K562 (cell line): ENCODE results near the gene SH3D21.

Experiments
- ARID3A ChIP-seq: IDR thresholded peaks from 2 replicates; pipeline ENCODE4 v1.6.1; 2012; ENCODE audit warnings: low read depth, low read length, improper control_type of control experiment, borderline replicate concordance
- BCLAF1 ChIP-seq, 2 experiments: fragments of 450-650 bp in 1 of 2; IDR thresholded peaks; 2 replicates each; pipeline ENCODE4 v1.6.1; 2011 to 2017; ENCODE audit warnings: low read depth in 2 of 2, antibody characterized with exemption in 1 of 2, borderline replicate concordance in 1 of 2, low read length in 1 of 2, mild to moderate bottlenecking in 1 of 2, mixed read lengths in 1 of 2; ENCODE audit not compliant: control insufficient read depth in 1 of 2
- DLX4 ChIP-seq: fragments of 250-450 bp; sonication (Bioruptor Pico); IDR thresholded peaks from 2 replicates; pipeline ENCODE4 v1.6.1; 2021; ENCODE audit warnings: mild to moderate bottlenecking
- POLR2A ChIP-seq: fragments of 450-650 bp; conservative IDR thresholded peaks from 2 replicates; pipeline ENCODE4 v1.6.1; 2016
- ZBTB8A ChIP-seq: fragments of 450-650 bp; IDR thresholded peaks from 2 replicates; pipeline ENCODE4 v1.6.1; 2018; ENCODE audit warnings: mild to moderate bottlenecking, moderate library complexity; ENCODE audit not compliant: partially characterized antibody

- no peak for TF ChIP-seq DLX4 (CRISPR knock-in tag)
- no peak for TF ChIP-seq ZBTB8A
- no peak for TF ChIP-seq POLR2A
- TF ChIP-seq ARID3A, result no peak
- TF ChIP-seq BCLAF1 (IDR thresholded peaks at IDR 0.05; ENCODE audit: borderline replicate concordance in 1 of 2, control insufficient read depth in 1 of 2, low read depth in 2 of 2, low read length in 1 of 2), result no peak
Measured at GRCh38 chr1:36358514-36359084, 52.4 kb downstream of the SH3D21 start.
